Trophoblast cell (in vitro differentiated cells and primary cell): ENCODE results near the gene ZBTB1.

Source experiments
- DNase-seq, 2 donors: peaks; one replicate each; pipeline ENCODE4 v3.0.0-alpha.2; 2016
- H2AFZ ChIP-seq: 2 replicates; pipeline ENCODE4 v1.6.1; 2013; ENCODE audit warnings: low read length, moderate library complexity, mild to moderate bottlenecking; ENCODE audit not compliant: insufficient read depth, poor library complexity
- H2AK5ac ChIP-seq: 2 replicates; pipeline ENCODE4 v1.6.1; 2013; ENCODE audit warnings: mild to moderate bottlenecking, low read length
- H2BK120ac ChIP-seq: 2 replicates; pipeline ENCODE4 v1.6.1; 2013; ENCODE audit warnings: low read length, mild to moderate bottlenecking, moderate library complexity; ENCODE audit not compliant: insufficient read depth, poor library complexity
- H2BK12ac ChIP-seq: 2 replicates; pipeline ENCODE4 v1.6.1; 2013; ENCODE audit warnings: mild to moderate bottlenecking, low read length, moderate library complexity
- H2BK5ac ChIP-seq: 2 replicates; pipeline ENCODE4 v1.6.1; 2013; ENCODE audit warnings: low read length, low read depth, moderate library complexity, mild to moderate bottlenecking; ENCODE audit not compliant: poor library complexity
- H3K14ac ChIP-seq: 2 replicates; pipeline ENCODE4 v1.6.1; 2013; ENCODE audit warnings: mild to moderate bottlenecking, low read length
- H3K18ac ChIP-seq: 2 replicates; pipeline ENCODE4 v1.6.1; 2013; ENCODE audit warnings: mild to moderate bottlenecking, low read length
- H3K23ac ChIP-seq: 2 replicates; pipeline ENCODE4 v1.6.1; 2013; ENCODE audit warnings: low read length
- H3K27ac ChIP-seq: 2 replicates; pipeline ENCODE4 v1.5.1; 2013; ENCODE audit warnings: low read depth, mild to moderate bottlenecking, inconsistent platforms, low read length, moderate library complexity
- H3K27me3 ChIP-seq: 2 replicates; pipeline ENCODE4 v1.6.1; 2013; ENCODE audit warnings: inconsistent platforms, mild to moderate bottlenecking, low read length, moderate library complexity; ENCODE audit not compliant: insufficient read depth
- H3K36me3 ChIP-seq, 2 experiments: 1 replicate in 1 of 2; 2 replicates in 1 of 2; pipeline ENCODE4 v1.6.1; 2013; ENCODE audit warnings: low read length in 2 of 2, mild to moderate bottlenecking in 2 of 2, moderate library complexity in 1 of 2; ENCODE audit not compliant: insufficient read depth in 2 of 2, control insufficient read depth in 1 of 2
- H3K4ac ChIP-seq: 2 replicates; pipeline ENCODE4 v1.6.1; 2013; ENCODE audit warnings: low read depth, mild to moderate bottlenecking, low read length, moderate library complexity
- H3K4me1 ChIP-seq, 2 experiments: 1 replicate in 1 of 2; 2 replicates in 1 of 2; pipeline ENCODE4 v1.6.1; 2013; ENCODE audit warnings: low read length in 2 of 2, mild to moderate bottlenecking in 2 of 2, moderate library complexity in 1 of 2; ENCODE audit not compliant: insufficient read depth in 2 of 2, control insufficient read depth in 1 of 2
- H3K4me2 ChIP-seq: 2 replicates; pipeline ENCODE4 v1.6.1; 2013; ENCODE audit warnings: inconsistent platforms, mild to moderate bottlenecking, low read length, moderate library complexity
- H3K4me3 ChIP-seq: 2 replicates; pipeline ENCODE4 v1.5.1; 2013; ENCODE audit warnings: mild to moderate bottlenecking, low read depth, low read length, inconsistent platforms
- H3K79me1 ChIP-seq: one replicate; pipeline ENCODE4 v1.6.1; 2013; ENCODE audit warnings: low read length
- H3K79me2 ChIP-seq: 2 replicates; pipeline ENCODE4 v1.6.1; 2013; ENCODE audit warnings: low read length, mild to moderate bottlenecking; ENCODE audit not compliant: control insufficient read depth, insufficient read depth, poor library complexity
- H3K9ac ChIP-seq: 2 replicates; pipeline ENCODE4 v1.6.1; 2013; ENCODE audit warnings: mild to moderate bottlenecking, low read length
- H3K9me3 ChIP-seq: 2 replicates; pipeline ENCODE4 v1.6.1; 2013; ENCODE audit warnings: low read depth, mild to moderate bottlenecking, control low read depth, inconsistent platforms, low read length; ENCODE audit not compliant: insufficient read depth
- H4K12ac ChIP-seq: 2 replicates; pipeline ENCODE4 v1.6.1; 2013; ENCODE audit warnings: low read depth, mild to moderate bottlenecking, low read length, moderate library complexity
- H4K8ac ChIP-seq: 2 replicates; pipeline ENCODE4 v1.6.1; 2013; ENCODE audit warnings: low read depth, mild to moderate bottlenecking, low read length, moderate library complexity
- H4K91ac ChIP-seq: one replicate; pipeline ENCODE4 v1.6.1; 2013; ENCODE audit warnings: low read depth, mild to moderate bottlenecking, low read length, moderate library complexity
- WGBS: extraction: QIAGEN DNeasy Blood & Tissue Kit; methylation state at CpG from one replicate; pipeline ENCODE4 v1.1.7; 2013; ENCODE audit warnings: missing lambda C conversion rate; ENCODE audit not compliant: insufficient read length, insufficient coverage; ENCODE audit errors: extremely low coverage; 5-methylcytosine and 5-hydroxymethylcytosine counted together

The ZBTB1 gene

DNA sequence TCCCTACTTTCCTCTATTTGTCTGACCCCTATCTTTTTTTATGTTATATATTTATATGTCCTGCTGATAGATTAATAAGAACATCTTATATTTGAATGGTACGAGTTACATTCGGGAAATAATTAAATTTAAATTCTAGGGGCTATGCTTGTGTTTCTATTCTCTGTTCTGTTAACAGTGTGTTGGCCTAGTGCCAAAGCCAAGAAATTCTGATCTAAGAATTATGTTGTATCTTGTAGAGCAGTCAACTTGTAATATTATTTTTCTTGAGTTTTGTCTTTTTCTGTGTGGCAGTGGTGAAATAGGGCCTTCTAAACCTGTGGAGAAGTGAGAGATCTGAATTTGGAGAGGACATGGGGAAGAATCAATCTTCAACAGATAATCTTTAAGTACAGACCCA is 27.0 kb downstream of the ZBTB1 start:
- Histone ChIP-seq H3K4me3 (no peak overlapping the region), H3K79me1 (peaks cover 2% of the 10 kb centered on the region), H3K14ac (no peak overlapping the region), H3K27ac (no peak overlapping the region), H2BK12ac (no peak overlapping the region), H3K27me3 (no peaks in the 10 kb centered on the region), H3K9ac (no peak overlapping the region), H4K12ac (no peak overlapping the region), H3K4me2 (no peak overlapping the region), H4K91ac (no peak overlapping the region), H3K18ac (no peak overlapping the region), H3K4me1 (peaks cover 0 to 2% of the 10 kb centered on the region in 2 experiments), H3K4ac (no peak overlapping the region), H3K23ac (no peak overlapping the region), H3K79me2 (no peaks in the 10 kb centered on the region), H2AK5ac (no peak overlapping the region), H2BK120ac (no peak overlapping the region), H2BK5ac (no peak overlapping the region), H4K8ac (no peak overlapping the region), H2AFZ (no peak overlapping the region), H3K9me3 (no peaks in the 10 kb centered on the region), H3K36me3 (peaks cover 3 to 4% of the 10 kb centered on the region in 2 experiments)
- no CpG with 5 or more reads among the region's 2 CpGs for WGBS
- no peak for DNase-seq

DNA sequence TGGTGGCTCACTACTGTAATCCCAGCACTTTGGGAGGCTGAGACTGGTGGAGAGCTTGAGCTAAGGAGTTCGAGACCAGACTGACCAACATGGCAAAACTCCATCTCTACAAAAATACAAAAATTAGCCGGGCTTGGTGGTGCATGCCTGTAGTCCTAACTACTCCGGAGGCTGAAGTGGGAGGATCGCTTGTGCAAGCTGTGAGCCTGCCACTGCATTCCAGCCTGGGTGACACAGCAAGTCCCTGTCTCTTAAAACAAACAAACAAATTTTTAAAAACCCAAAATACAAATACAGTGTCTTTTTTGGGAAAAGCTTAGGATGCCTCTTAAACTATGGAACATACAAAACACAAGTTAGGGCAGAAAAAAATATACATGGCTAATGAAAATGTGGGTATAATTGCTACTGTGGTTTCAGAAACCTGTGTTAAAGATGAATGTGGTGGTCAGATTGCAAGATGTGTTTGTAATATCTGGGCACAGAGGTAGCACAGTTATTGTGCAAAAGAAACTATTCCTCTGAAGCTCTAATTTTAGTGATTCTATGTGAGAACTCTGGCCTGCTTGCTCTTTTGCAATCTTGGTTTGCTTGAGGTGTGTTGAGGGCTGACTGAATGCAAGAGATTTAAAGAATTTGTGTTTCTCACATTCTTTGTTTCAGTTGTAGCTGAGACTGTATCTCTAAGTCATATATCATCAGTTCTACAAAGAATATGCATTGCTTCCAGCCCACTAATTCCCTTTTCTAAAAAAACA is 32.1 kb downstream of the ZBTB1 start:
- Histone ChIP-seq H3K4ac (no peak overlapping the region), H2AK5ac (no peak overlapping the region), H3K23ac (no peak overlapping the region), H3K27me3 (no peaks in the 10 kb centered on the region), H3K27ac (peak overlapping the region; percentile 82), H4K8ac (no peak overlapping the region), H3K9ac (no peak overlapping the region), H3K14ac (no peak overlapping the region), H3K9me3 (peaks cover 11% of the 10 kb centered on the region), H3K36me3 (no peaks in the 10 kb centered on the region), H3K18ac (no peak overlapping the region), H3K4me3 (no peak overlapping the region), H4K91ac (no peak overlapping the region), H2BK12ac (no peak overlapping the region), H3K79me1 (peaks cover 23% of the 10 kb centered on the region), H3K4me2 (peak overlapping the region; percentile 6), H2AFZ (no peak overlapping the region), H3K79me2 (no peaks in the 10 kb centered on the region), H2BK5ac (no peak overlapping the region), H4K12ac (no peak overlapping the region), H2BK120ac (no peak overlapping the region), H3K4me1 (peaks cover 4 to 11% of the 10 kb centered on the region in 2 experiments)
- peak; percentile 86 to 97 for DNase-seq
- WGBS = no CpG with 5 or more reads among the region's 4 CpGs

DNA sequence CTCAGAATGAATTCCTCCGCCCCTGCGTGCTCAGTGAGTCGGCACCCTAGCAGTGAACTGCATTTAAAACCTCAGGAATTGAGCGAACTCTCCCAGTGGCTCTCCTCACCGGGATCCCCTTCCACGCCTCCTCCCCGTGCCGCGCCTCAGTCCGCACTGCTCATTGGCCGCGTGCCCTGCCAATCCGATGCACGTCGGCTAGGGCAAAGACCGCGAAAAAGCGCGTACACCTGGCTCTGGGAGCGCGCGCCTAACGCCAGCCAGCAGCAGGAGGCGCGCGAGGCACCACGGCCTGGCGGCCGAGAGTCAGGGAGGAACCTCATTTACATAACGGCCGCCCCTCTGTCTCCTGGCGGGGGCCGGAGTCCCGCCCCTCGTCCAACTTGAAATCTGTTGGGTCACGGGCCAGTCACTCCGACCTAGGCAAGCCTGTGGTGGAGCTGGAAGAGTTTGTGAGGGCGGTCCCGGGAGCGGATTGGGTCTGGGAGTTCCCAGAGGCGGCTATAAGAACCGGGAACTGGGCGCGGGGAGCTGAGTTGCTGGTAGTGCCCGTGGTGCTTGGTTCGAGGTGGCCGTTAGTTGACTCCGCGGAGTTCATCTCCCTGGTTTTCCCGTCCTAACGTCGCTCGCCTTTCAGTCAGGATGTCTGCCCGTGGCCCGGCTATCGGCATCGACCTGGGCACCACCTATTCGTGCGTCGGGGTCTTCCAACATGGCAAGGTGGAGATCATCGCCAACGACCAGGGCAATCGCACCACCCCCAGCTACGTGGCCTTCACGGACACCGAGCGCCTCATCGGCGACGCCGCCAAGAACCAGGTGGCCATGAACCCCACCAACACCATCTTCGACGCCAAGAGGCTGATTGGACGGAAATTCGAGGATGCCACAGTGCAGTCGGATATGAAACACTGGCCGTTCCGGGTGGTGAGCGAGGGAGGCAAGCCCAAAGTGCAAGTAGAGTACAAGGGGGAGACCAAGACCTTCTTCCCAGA is 35.9 kb downstream of the ZBTB1 start, which contains the start of gene HSPA2:
Gene HSPA2, plus strand, starts transcription at position 534 of the 995 bp plus-strand sequence. Its CDS starts 109 bp downstream, at position 643.
- peak within 1 kb of the TSS; percentile 87 for H2BK120ac ChIP-seq
- peak within 1 kb of the TSS; percentile 57 for H3K4me2 ChIP-seq
- peak; percentile 99 to 100 for DNase-seq
- H3K79me2 ChIP-seq = peaks cover 7% of the 10 kb centered on the region
- H4K12ac ChIP-seq = peak within 1 kb of the TSS; percentile 76
- peak within 1 kb of the TSS; percentile 23 for H2AFZ ChIP-seq
- no CpG with 5 or more reads among the region's 79 CpGs for WGBS
- H3K4me3 ChIP-seq = peak within 1 kb of the TSS; percentile 69
- peaks cover 3 to 5% of the 10 kb centered on the region in 2 experiments for H3K36me3 ChIP-seq
- H3K4ac ChIP-seq = no peak within 1 kb of the TSS
- H3K27ac ChIP-seq = peak within 1 kb of the TSS; percentile 90
- H3K4me1 ChIP-seq = peaks cover 6 to 14% of the 10 kb centered on the region in 2 experiments
- peaks cover 18% of the 10 kb centered on the region for H3K9me3 ChIP-seq
- H4K8ac ChIP-seq = peak within 1 kb of the TSS; percentile 39
- H3K18ac ChIP-seq = peak within 1 kb of the TSS; percentile 69
- H2BK5ac ChIP-seq = peak within 1 kb of the TSS; percentile 61
- peak within 1 kb of the TSS; percentile 68 for H3K14ac ChIP-seq
- peaks cover 27% of the 10 kb centered on the region for H3K79me1 ChIP-seq
- peak within 1 kb of the TSS; percentile 26 for H2AK5ac ChIP-seq
- no peak within 1 kb of the TSS for H2BK12ac ChIP-seq
- H3K23ac ChIP-seq = no peak within 1 kb of the TSS
- H3K9ac ChIP-seq = peak within 1 kb of the TSS; percentile 74
- no peaks in the 10 kb centered on the region for H3K27me3 ChIP-seq
- peak within 1 kb of the TSS; percentile 90 for H4K91ac ChIP-seq

DNA sequence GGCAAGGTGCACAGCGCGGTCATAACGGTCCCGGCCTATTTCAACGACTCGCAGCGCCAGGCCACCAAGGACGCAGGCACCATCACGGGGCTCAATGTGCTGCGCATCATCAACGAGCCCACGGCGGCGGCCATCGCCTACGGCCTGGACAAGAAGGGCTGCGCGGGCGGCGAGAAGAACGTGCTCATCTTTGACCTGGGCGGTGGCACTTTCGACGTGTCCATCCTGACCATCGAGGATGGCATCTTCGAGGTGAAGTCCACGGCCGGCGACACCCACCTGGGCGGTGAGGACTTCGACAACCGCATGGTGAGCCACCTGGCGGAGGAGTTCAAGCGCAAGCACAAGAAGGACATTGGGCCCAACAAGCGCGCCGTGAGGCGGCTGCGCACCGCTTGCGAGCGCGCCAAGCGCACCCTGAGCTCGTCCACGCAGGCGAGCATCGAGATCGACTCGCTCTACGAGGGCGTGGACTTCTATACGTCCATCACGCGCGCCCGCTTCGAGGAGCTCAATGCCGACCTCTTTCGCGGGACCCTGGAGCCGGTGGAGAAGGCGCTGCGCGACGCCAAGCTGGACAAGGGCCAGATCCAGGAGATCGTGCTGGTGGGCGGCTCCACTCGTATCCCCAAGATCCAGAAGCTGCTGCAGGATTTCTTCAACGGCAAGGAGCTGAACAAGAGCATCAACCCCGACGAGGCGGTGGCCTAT is 36.8 kb downstream of the ZBTB1 start:
- no peak overlapping the region for H3K18ac ChIP-seq
- no peak overlapping the region for H4K8ac ChIP-seq
- H3K4me3 ChIP-seq = peak overlapping the region; percentile 69
- H3K4me1 ChIP-seq = peaks cover 6 to 12% of the 10 kb centered on the region in 2 experiments
- peaks cover 26% of the 10 kb centered on the region for H3K79me1 ChIP-seq
- peaks cover 18% of the 10 kb centered on the region for H3K9me3 ChIP-seq
- H2BK5ac ChIP-seq = no peak overlapping the region
- H2BK120ac ChIP-seq = no peak overlapping the region
- no peak overlapping the region for H3K14ac ChIP-seq
- no CpG with 5 or more reads among the region's 73 CpGs for WGBS
- H3K4ac ChIP-seq = no peak overlapping the region
- no peak overlapping the region for H2AK5ac ChIP-seq
- no peak overlapping the region for H2AFZ ChIP-seq
- no peak overlapping the region for H4K12ac ChIP-seq
- peaks cover 7% of the 10 kb centered on the region for H3K79me2 ChIP-seq
- H3K23ac ChIP-seq = no peak overlapping the region
- no peak overlapping the region for H3K27ac ChIP-seq
- peak in 1 of 2 donors; percentile 56 for DNase-seq
- no peak overlapping the region for H3K9ac ChIP-seq
- H3K36me3 ChIP-seq = peaks cover 3 to 5% of the 10 kb centered on the region in 2 experiments
- H3K27me3 ChIP-seq = no peaks in the 10 kb centered on the region
- no peak overlapping the region for H2BK12ac ChIP-seq
- no peak overlapping the region for H4K91ac ChIP-seq
- peak overlapping the region; percentile 57 for H3K4me2 ChIP-seq
